Mesenchymal stem cell (in vitro differentiated cells and primary cell): ENCODE results near the gene MYOD1.

Experiments
- DNase-seq: peaks from one replicate; pipeline ENCODE4 v3.0.0-alpha.2; 2013
- H2AFZ ChIP-seq: one replicate; pipeline ENCODE4 v1.6.1; 2013; ENCODE audit warnings: low read depth, mild to moderate bottlenecking, control low read depth, inconsistent platforms, low read length, moderate library complexity
- H2AK5ac ChIP-seq: 2 replicates; pipeline ENCODE4 v1.6.1; 2013; ENCODE audit warnings: low read length, moderate library complexity, mild to moderate bottlenecking, inconsistent platforms; ENCODE audit not compliant: severe bottlenecking
- H2BK120ac ChIP-seq: one replicate; pipeline ENCODE4 v1.6.1; 2013; ENCODE audit warnings: low read depth, mild to moderate bottlenecking, inconsistent platforms, low read length, moderate library complexity
- H2BK12ac ChIP-seq, 2 experiments: one replicate each; pipeline ENCODE4 v1.6.1; 2013; ENCODE audit warnings: inconsistent platforms in 2 of 2, low read length in 2 of 2, mild to moderate bottlenecking in 2 of 2, moderate library complexity in 2 of 2, control low read depth in 1 of 2
- H2BK15ac ChIP-seq: one replicate; pipeline ENCODE4 v1.6.1; 2013; ENCODE audit warnings: mild to moderate bottlenecking, low read depth, inconsistent platforms; ENCODE audit not compliant: poor library complexity, severe bottlenecking
- H2BK5ac ChIP-seq: 2 replicates; pipeline ENCODE4 v1.6.1; 2013; ENCODE audit warnings: low read depth, mild to moderate bottlenecking, low read length, control low read depth, inconsistent platforms; ENCODE audit not compliant: poor library complexity, severe bottlenecking
- H3K14ac ChIP-seq, 2 experiments: one replicate each; pipeline ENCODE4 v1.6.1; 2013; ENCODE audit warnings: inconsistent platforms in 2 of 2, low read length in 2 of 2, control low read depth in 1 of 2, mild to moderate bottlenecking in 1 of 2, moderate library complexity in 1 of 2
- H3K18ac ChIP-seq, 2 experiments: one replicate each; pipeline ENCODE4 v1.6.1; 2013; ENCODE audit warnings: inconsistent platforms in 2 of 2, low read length in 2 of 2, control low read depth in 1 of 2, low read depth in 1 of 2, mild to moderate bottlenecking in 1 of 2
- H3K23ac ChIP-seq, 2 experiments: one replicate each; pipeline ENCODE4 v1.6.1; 2013; ENCODE audit warnings: inconsistent platforms in 2 of 2, low read length in 2 of 2, mild to moderate bottlenecking in 2 of 2, moderate library complexity in 2 of 2, control low read depth in 1 of 2
- H3K27ac ChIP-seq: 2 replicates; pipeline ENCODE4 v1.5.1; 2013; ENCODE audit warnings: mild to moderate bottlenecking, moderate library complexity, low read length, control low read depth, inconsistent platforms; ENCODE audit not compliant: poor library complexity, severe bottlenecking
- H3K27me3 ChIP-seq, 2 experiments: 2 replicates each; pipeline versions ENCODE4 v1.6.1 to v1.7.0; 2013; ENCODE audit warnings: low read length in 2 of 2, mild to moderate bottlenecking in 2 of 2, moderate library complexity in 2 of 2, control low read depth in 1 of 2, inconsistent platforms in 1 of 2; ENCODE audit not compliant: control insufficient read depth in 1 of 2, insufficient read depth in 1 of 2
- H3K36me3 ChIP-seq, 2 experiments: 2 replicates each; pipeline versions ENCODE4 v1.6.1 to v1.7.0; 2013; ENCODE audit warnings: low read length in 2 of 2, control low read depth in 1 of 2, inconsistent platforms in 1 of 2, low read depth in 1 of 2, mild to moderate bottlenecking in 1 of 2; ENCODE audit not compliant: insufficient read depth in 2 of 2, control insufficient read depth in 1 of 2
- H3K4ac ChIP-seq, 2 experiments: one replicate each; pipeline ENCODE4 v1.6.1; 2013; ENCODE audit warnings: inconsistent platforms in 2 of 2, low read length in 2 of 2, mild to moderate bottlenecking in 2 of 2, moderate library complexity in 2 of 2, control low read depth in 1 of 2, low read depth in 1 of 2
- H3K4me1 ChIP-seq: 2 replicates; pipeline ENCODE4 v1.6.1; 2013; ENCODE audit warnings: low read depth, low read length, control low read depth; ENCODE audit not compliant: control insufficient read depth, insufficient read depth
- H3K4me2 ChIP-seq: 2 replicates; pipeline ENCODE4 v1.6.1; 2013; ENCODE audit warnings: low read length, mild to moderate bottlenecking, inconsistent platforms; ENCODE audit not compliant: poor library complexity, severe bottlenecking
- H3K4me3 ChIP-seq, 2 experiments: 2 replicates each; pipeline versions ENCODE4 v1.5.1 to v1.7.0; 2013; ENCODE audit warnings: low read length in 2 of 2, mild to moderate bottlenecking in 2 of 2, control low read depth in 1 of 2, low read depth in 1 of 2; ENCODE audit not compliant: insufficient read depth in 1 of 2
- H3K79me1 ChIP-seq: replicated peaks from 2 replicates; pipeline ENCODE4 v1.6.1; 2013; ENCODE audit warnings: mild to moderate bottlenecking, control low read depth, low read length, inconsistent platforms; ENCODE audit not compliant: poor library complexity, severe bottlenecking
- H3K9ac ChIP-seq: 2 replicates; pipeline ENCODE4 v1.7.0; 2013; ENCODE audit warnings: mild to moderate bottlenecking, low read length, moderate library complexity
- H3K9me3 ChIP-seq: 2 replicates; pipeline ENCODE4 v1.7.0; 2013; ENCODE audit warnings: mild to moderate bottlenecking, low read length; ENCODE audit not compliant: control insufficient read depth
- H4K8ac ChIP-seq: one replicate; pipeline ENCODE4 v1.6.1; 2013; ENCODE audit warnings: inconsistent platforms, mild to moderate bottlenecking, low read length, moderate library complexity
- H4K91ac ChIP-seq: one replicate; pipeline ENCODE4 v1.6.1; 2013; ENCODE audit warnings: mild to moderate bottlenecking, low read length, inconsistent platforms
- WGBS: methylation state at CpG from one replicate; pipeline ENCODE4 v1.1.7; 2013; ENCODE audit warnings: mixed read lengths; 5-methylcytosine and 5-hydroxymethylcytosine counted together

MYOD1 gene

DNA sequence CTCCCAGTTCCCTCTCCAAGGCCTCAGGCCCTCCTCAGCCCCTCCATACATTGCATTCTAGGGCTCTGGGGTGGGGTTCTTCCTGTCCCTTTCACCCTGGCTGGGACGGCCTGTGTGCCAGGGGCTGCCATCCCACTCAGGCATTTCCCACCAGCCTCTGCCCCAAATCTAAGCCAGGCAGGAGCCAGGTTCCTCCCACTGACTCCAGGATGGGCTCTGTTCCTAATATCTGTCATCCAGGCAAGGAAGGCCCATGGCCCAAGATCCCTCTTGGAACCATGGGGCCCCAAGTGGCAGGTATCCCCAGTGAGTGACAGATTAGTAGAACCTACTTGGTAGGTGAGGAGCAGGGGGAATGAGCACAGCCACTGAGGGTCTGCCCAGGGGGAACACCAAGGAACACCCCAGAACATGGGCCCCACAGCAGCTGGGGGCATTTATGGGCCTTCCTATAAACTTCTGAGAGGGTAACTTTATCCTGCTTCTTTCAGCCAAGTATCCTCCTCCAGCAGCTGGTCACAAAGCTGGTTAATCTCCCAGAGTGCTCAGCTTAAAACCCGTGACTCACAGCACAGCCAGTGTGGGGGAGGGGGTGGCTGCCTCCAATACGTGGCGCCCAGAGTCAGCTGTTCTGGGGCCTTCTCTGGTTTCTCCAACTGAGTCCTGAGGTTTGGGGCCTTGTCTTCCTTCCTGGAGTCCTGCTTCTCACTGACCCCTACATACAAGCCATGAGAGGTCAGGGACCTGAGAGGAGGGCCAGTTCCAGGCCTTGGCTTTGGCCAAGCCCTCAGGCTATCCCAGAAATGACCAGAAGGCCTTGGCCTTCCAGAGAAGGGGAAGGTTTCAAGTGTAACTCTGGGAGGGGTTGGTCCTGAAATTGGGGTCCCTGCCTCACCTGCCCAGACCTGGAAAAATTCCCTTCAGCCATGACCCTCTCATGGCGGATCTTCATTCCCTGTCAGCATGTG is 19.9 kb upstream of the MYOD1 start:
- Histone ChIP-seq H4K8ac (no peak overlapping the region), H2BK5ac (no peak overlapping the region), H3K9me3 (no peaks in the 10 kb centered on the region), H2BK120ac (no peak overlapping the region), H2AK5ac (no peak overlapping the region), H3K14ac (no peak overlapping the region), H3K4ac (no peak overlapping the region), H3K23ac (no peak overlapping the region), H3K36me3 (no peaks in the 10 kb centered on the region), H3K27ac (no peak overlapping the region), H3K4me3 (no peak overlapping the region), H4K91ac (no peak overlapping the region), H3K79me1 (no peaks in the 10 kb centered on the region), H2BK12ac (no peak overlapping the region), H3K9ac (no peak overlapping the region), H3K4me1 (peaks cover 3% of the 10 kb centered on the region), H2BK15ac (no peak overlapping the region), H2AFZ (no peak overlapping the region), H3K27me3 (peaks cover 33 to 34% of the 10 kb centered on the region in 2 experiments), H3K18ac (no peak overlapping the region), H3K4me2 (no peak overlapping the region)
- WGBS: 66% methylated on average over 5 of the region's 5 CpGs
- no peak for DNase-seq

DNA sequence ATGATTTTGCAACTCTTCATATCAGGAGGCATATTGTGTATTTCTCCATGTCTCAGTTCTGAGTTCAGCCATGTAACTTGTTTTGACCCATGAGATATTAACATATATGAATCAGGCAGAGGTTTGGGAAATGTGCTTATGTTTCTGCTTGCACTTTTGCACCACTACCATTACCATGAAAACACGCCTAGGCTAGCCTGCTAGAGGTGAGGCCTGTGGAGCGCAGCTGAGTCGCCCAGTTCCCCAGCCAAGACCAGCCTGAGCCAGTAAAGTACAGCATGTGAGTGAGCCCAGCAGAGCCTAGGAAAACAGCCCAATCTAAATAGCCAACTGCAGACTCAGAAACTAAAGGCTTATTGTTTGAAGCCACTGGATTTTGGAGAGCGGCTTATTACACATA is 18.4 kb upstream of the MYOD1 start:
- 83% methylated on average over 4 of the region's 4 CpGs for WGBS
- H2AFZ ChIP-seq: no peak overlapping the region
- no peak overlapping the region for H3K9ac ChIP-seq
- H3K4ac ChIP-seq: no peak overlapping the region
- H3K14ac ChIP-seq: no peak overlapping the region
- H4K91ac ChIP-seq: no peak overlapping the region
- H2BK5ac ChIP-seq: no peak overlapping the region
- H3K4me2 ChIP-seq: no peak overlapping the region
- H4K8ac ChIP-seq: no peak overlapping the region
- peaks cover 23 to 25% of the 10 kb centered on the region in 2 experiments for H3K27me3 ChIP-seq
- no peak overlapping the region for H3K27ac ChIP-seq
- no peak overlapping the region for H2BK15ac ChIP-seq
- H3K36me3 ChIP-seq: no peaks in the 10 kb centered on the region
- no peak overlapping the region for H3K18ac ChIP-seq
- no peaks in the 10 kb centered on the region for H3K79me1 ChIP-seq
- DNase-seq: no peak
- H2BK12ac ChIP-seq: no peak overlapping the region
- H3K23ac ChIP-seq: no peak overlapping the region
- H3K4me3 ChIP-seq: no peak overlapping the region
- no peaks in the 10 kb centered on the region for H3K9me3 ChIP-seq
- no peak overlapping the region for H2BK120ac ChIP-seq
- H2AK5ac ChIP-seq: no peak overlapping the region
- peaks cover 1% of the 10 kb centered on the region for H3K4me1 ChIP-seq

DNA sequence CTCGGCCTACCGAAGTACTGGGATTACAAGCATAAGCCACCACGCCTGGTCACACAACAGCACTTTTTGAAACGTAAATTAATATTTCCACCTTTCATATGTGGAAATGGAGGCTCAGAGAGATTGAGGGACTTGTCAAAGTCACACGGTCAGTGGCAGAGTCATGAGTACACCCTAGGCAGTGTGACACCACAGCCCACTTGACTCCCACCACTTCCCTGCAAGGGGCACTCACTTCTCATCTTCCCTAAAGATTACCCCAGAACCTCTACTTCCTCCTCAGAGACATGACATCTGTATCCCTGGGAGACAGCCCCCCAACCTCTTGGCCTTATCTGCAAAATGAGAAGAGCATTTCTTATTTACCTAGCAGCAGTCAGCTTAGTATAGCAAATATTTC is 16.5 kb upstream of the MYOD1 start:
- no peak overlapping the region for H2AFZ ChIP-seq
- no peaks in the 10 kb centered on the region for H3K9me3 ChIP-seq
- H2BK120ac ChIP-seq: no peak overlapping the region
- H4K91ac ChIP-seq: no peak overlapping the region
- no peak overlapping the region for H3K23ac ChIP-seq
- H3K14ac ChIP-seq: no peak overlapping the region
- H3K4me2 ChIP-seq: no peak overlapping the region
- no peaks in the 10 kb centered on the region for H3K36me3 ChIP-seq
- no peak overlapping the region for H3K9ac ChIP-seq
- no peak overlapping the region for H2BK12ac ChIP-seq
- no peaks in the 10 kb centered on the region for H3K79me1 ChIP-seq
- H2AK5ac ChIP-seq: no peak overlapping the region
- no peak overlapping the region for H3K27ac ChIP-seq
- no peak overlapping the region for H4K8ac ChIP-seq
- DNase-seq: no peak
- no peak overlapping the region for H3K18ac ChIP-seq
- WGBS: 64% methylated on average over 5 of the region's 5 CpGs
- peaks cover 5 to 7% of the 10 kb centered on the region in 2 experiments for H3K27me3 ChIP-seq
- no peak overlapping the region for H2BK5ac ChIP-seq
- no peaks in the 10 kb centered on the region for H3K4me1 ChIP-seq
- no peak overlapping the region for H3K4ac ChIP-seq
- H2BK15ac ChIP-seq: no peak overlapping the region
- no peak overlapping the region for H3K4me3 ChIP-seq

DNA sequence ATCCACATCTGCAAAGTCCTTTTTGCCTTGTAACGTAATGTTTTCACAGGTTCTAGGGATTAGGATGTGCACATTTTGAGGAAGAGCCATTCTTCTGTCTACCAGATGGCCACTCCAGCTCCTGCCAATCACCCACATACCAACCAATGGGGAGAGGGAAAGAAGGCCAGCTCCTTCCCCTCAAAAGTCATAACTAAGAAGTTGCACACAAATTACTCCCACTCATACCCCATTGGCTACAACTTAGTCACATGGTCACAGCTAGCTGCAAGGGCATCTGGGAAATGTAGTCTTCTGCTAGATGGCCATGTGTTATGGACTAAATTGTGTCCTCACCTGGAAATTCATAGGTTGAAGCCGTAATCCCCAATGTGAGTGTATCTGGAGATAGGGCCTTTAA is 15.4 kb upstream of the MYOD1 start:
- H3K4ac ChIP-seq: no peak overlapping the region
- no peak overlapping the region for H2BK12ac ChIP-seq
- 75% methylated on average over 2 of the region's 2 CpGs for WGBS
- H3K9me3 ChIP-seq: no peaks in the 10 kb centered on the region
- H2BK120ac ChIP-seq: no peak overlapping the region
- no peak overlapping the region for H3K14ac ChIP-seq
- no peak for DNase-seq
- H3K18ac ChIP-seq: no peak overlapping the region
- no peak overlapping the region for H4K8ac ChIP-seq
- H3K36me3 ChIP-seq: no peaks in the 10 kb centered on the region
- H3K4me3 ChIP-seq: no peak overlapping the region
- no peaks in the 10 kb centered on the region for H3K4me1 ChIP-seq
- H2BK5ac ChIP-seq: no peak overlapping the region
- no peak overlapping the region for H2AK5ac ChIP-seq
- no peaks in the 10 kb centered on the region for H3K79me1 ChIP-seq
- no peak overlapping the region for H2AFZ ChIP-seq
- no peak overlapping the region for H3K27ac ChIP-seq
- H3K4me2 ChIP-seq: no peak overlapping the region
- no peak overlapping the region for H3K9ac ChIP-seq
- no peak overlapping the region for H3K23ac ChIP-seq
- H2BK15ac ChIP-seq: no peak overlapping the region
- H3K27me3 ChIP-seq: peaks cover 1 to 6% of the 10 kb centered on the region in 2 experiments
- no peak overlapping the region for H4K91ac ChIP-seq
